ENCODE results near the gene SHLD1.

The SHLD1 gene

GRCh38 chr20:5809495-5809894 is 59.3 kb downstream of the SHLD1 start:
- Histone ChIP-seq H3K9me3 (ENCODE audit: insufficient read depth, low read length) (no peaks in the 10 kb centered on the region), H4K20me1 (ENCODE audit: low read depth, low read length) (no peaks in the 10 kb centered on the region), H3K27me3 (ENCODE audit: low read length) (no peaks in the 10 kb centered on the region), H3K4me2 (ENCODE audit: low read depth, low read length, poor library complexity, severe bottlenecking) (no peak overlapping the region), H3K36me3 (ENCODE audit: low read length) (peaks cover 7% of the 10 kb centered on the region), H2AFZ (ENCODE audit: low read depth, low read length, severe bottlenecking) (no peak overlapping the region), H3K9me2 (replicated peaks; ENCODE audit: insufficient read depth, low read length) (no peaks in the 10 kb centered on the region), H3K79me2 (ENCODE audit: insufficient read depth, low read length) (peaks cover 43% of the 10 kb centered on the region; the same call in 1 of the 2 replicates), H3K27ac (ENCODE audit: low read depth, low read length) (peak overlapping the region; percentile 99; the same call in 1 of the 2 replicates), H3K9ac (ENCODE audit: low read length) (no peak overlapping the region), H3F3A (ENCODE audit: insufficient read depth) (peaks cover 43% of the 10 kb centered on the region), H3K4me3 (ENCODE audit: insufficient read depth, low read length, poor library complexity, severe bottlenecking) (no peak overlapping the region)
- TF ChIP-seq CTCF (IDR thresholded peaks at IDR 0.05; ENCODE audit: insufficient read depth, low read length, poor library complexity, severe bottlenecking) (no peak), EZH2phosphoT487 (conservative IDR thresholded peaks at IDR 0.05; ENCODE audit: low read length) (no peak)

GRCh38 chr20:5810800-5811422 is 60.7 kb downstream of the SHLD1 start:
- Histone ChIP-seq H3K27me3 (ENCODE audit: low read length) (no peaks in the 10 kb centered on the region), H3K9me2 (replicated peaks; ENCODE audit: insufficient read depth, low read length) (no peaks in the 10 kb centered on the region), H3K9ac (ENCODE audit: low read length) (no peak overlapping the region), H3K79me2 (ENCODE audit: insufficient read depth, low read length) (peaks cover 41% of the 10 kb centered on the region; the same call in 1 of the 2 replicates), H3K4me2 (ENCODE audit: low read depth, low read length, poor library complexity, severe bottlenecking) (peak overlapping the region; percentile 40), H3F3A (ENCODE audit: insufficient read depth) (peaks cover 50% of the 10 kb centered on the region), H3K27ac (ENCODE audit: low read depth, low read length) (peak overlapping the region; percentile 77), H3K36me3 (ENCODE audit: low read length) (peaks cover 7% of the 10 kb centered on the region), H2AFZ (ENCODE audit: low read depth, low read length, severe bottlenecking) (no peak overlapping the region), H4K20me1 (ENCODE audit: low read depth, low read length) (no peaks in the 10 kb centered on the region), H3K9me3 (ENCODE audit: insufficient read depth, low read length) (no peaks in the 10 kb centered on the region), H3K4me3 (ENCODE audit: insufficient read depth, low read length, poor library complexity, severe bottlenecking) (no peak overlapping the region)
- TF ChIP-seq EZH2phosphoT487 (conservative IDR thresholded peaks at IDR 0.05; ENCODE audit: low read length) (no peak), CTCF (IDR thresholded peaks at IDR 0.05; ENCODE audit: insufficient read depth, low read length, poor library complexity, severe bottlenecking) (no peak)

GRCh38 chr20:5811746-5812145 is 61.5 kb downstream of the SHLD1 start:
- H3K9me3 ChIP-seq (ENCODE audit: insufficient read depth, low read length): no peaks in the 10 kb centered on the region
- no peaks in the 10 kb centered on the region for H3K9me2 ChIP-seq (replicated peaks; ENCODE audit: insufficient read depth, low read length)
- peak overlapping the region; percentile 77 for H3K27ac ChIP-seq (ENCODE audit: low read depth, low read length)
- no peak overlapping the region for H2AFZ ChIP-seq (ENCODE audit: low read depth, low read length, severe bottlenecking)
- H3K36me3 ChIP-seq (ENCODE audit: low read length): peaks cover 7% of the 10 kb centered on the region
- H3F3A ChIP-seq (ENCODE audit: insufficient read depth): peaks cover 52% of the 10 kb centered on the region
- H3K4me2 ChIP-seq (ENCODE audit: low read depth, low read length, poor library complexity, severe bottlenecking): peak overlapping the region; percentile 40
- H3K27me3 ChIP-seq (ENCODE audit: low read length): no peaks in the 10 kb centered on the region
- TF ChIP-seq CTCF (IDR thresholded peaks at IDR 0.05; ENCODE audit: insufficient read depth, low read length, poor library complexity, severe bottlenecking) (no peak), EZH2phosphoT487 (conservative IDR thresholded peaks at IDR 0.05; ENCODE audit: low read length) (no peak)
- H3K79me2 ChIP-seq (ENCODE audit: insufficient read depth, low read length): peaks cover 32% of the 10 kb centered on the region; the same call in 1 of the 2 replicates
- no peak overlapping the region for H3K4me3 ChIP-seq (ENCODE audit: insufficient read depth, low read length, poor library complexity, severe bottlenecking)
- peak overlapping the region; percentile 31; the same call in 1 of the 2 replicates for H3K9ac ChIP-seq (ENCODE audit: low read length)
- H4K20me1 ChIP-seq (ENCODE audit: low read depth, low read length): no peaks in the 10 kb centered on the region
